LNCAP (cell line): ENCODE results near the gene CRIM1.

Experiments
- CTCF ChIP-seq: fragments of 450-650 bp; IDR thresholded peaks from 2 replicates; pipeline ENCODE4 v1.5.1; 2017; ENCODE audit warnings: mild to moderate bottlenecking

CRIM1 gene

GRCh38 chr2:36395866-36396265 is 40.3 kb downstream of the CRIM1 start:
- TF ChIP-seq CTCF, result no peak

DNA sequence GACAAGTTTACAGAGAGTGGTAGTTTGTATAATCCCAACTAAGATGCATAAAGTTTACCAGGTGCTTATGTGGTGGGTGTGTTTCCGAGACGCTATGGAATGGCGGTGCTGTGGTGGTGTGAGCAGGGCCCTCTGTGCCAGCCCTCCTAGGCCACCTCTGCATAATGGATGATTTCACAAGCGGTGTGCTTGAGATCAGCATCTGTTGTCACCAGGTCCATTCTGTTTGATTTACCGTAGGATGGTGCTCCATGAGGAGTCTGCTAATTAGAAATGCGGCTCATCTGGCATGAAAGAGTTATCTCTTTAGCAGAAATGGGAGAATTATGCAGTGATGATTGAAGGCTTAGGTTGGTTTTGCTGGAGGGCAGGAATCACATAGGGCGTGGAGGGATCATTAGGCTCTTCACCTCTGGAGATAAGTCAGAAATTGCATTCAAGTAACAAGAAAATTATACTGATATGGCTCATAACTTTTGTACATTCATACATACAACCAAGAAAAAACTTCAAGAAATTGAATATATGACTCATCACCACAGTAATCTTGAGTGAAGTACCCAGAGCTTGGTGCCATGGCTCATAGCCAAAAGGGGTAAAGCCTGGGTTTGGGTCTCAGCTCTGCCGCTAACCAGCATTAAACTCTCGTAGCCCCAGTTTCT is 41.4 kb downstream of the CRIM1 start:
- TF ChIP-seq CTCF, result no peak

GRCh38 chr2:36397728-36398413 is 42.3 kb downstream of the CRIM1 start:
- TF ChIP-seq CTCF, result no peak

GRCh38 chr2:36399050-36399449 is 43.5 kb downstream of the CRIM1 start:
- TF ChIP-seq CTCF, result no peak

- TF ChIP-seq CTCF, result no peak
Observed at GRCh38 chr2:36403675-36404230, 48.2 kb downstream of the CRIM1 start.

DNA sequence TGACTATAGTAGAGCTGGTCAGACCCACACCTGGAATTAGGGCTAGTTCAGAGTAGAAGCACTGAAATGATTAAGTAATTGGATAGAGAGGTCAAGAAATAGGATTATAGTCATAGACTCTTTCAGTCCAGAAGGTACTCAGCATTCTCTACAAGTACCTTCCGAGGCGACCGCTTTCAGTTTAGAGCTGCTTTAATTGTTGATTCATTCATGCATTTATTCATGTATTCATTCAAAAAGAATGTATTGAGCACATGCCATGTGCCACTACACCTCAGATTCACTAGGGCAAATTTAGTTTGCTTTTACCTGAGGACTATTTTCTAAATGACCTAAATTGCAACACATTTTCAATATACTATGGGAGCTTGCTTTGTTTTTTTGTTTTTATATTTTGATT is 48.7 kb downstream of the CRIM1 start:
- TF ChIP-seq CTCF, result no peak

DNA sequence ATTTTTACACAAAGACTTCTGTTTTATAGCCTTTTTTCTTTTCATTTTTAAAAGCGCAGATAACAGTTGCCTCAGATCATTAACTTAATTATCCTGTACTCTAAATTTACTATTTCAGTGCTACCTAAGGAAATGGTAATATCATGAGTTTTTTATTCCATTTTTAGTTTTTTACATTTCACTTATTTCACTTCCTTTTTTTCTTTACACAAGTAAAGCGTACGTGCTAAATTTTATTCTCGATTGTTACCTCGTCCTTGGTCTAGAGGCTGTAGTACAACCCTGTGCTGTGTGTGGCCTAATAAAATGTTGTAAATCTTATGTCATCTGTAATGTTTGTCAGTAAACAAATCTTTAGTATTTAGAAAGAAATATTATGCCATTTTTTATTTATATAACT is 49.2 kb downstream of the CRIM1 start:
- TF ChIP-seq CTCF, result no peak
